GM23338 (cell line): ENCODE measurements around the gene MICAL2.

ENCODE experiments used
- CREB1 ChIP-seq: fragments of 250-450 bp; sonication (Bioruptor Pico); IDR thresholded peaks from 2 replicates; pipeline ENCODE4 v1.5.0; 2020; ENCODE audit warnings: low read depth, mild to moderate bottlenecking, moderate library complexity
- ETS1 ChIP-seq: IDR thresholded peaks from 2 replicates; pipeline ENCODE4 v1.6.1; 2016; ENCODE audit warnings: antibody characterized with exemption
- EZH2 ChIP-seq: fragments of 200-600 bp; sonication (generic); IDR thresholded peaks from one replicate; pipeline ENCODE4 v1.8.0; 2017; ENCODE audit warnings: antibody characterized with exemption, mild to moderate bottlenecking, low read depth; ENCODE audit not compliant: unreplicated experiment
- EZH2phosphoT487 ChIP-seq: fragments of 200-600 bp; sonication (generic); IDR thresholded peaks from one replicate; pipeline ENCODE4 v1.8.1; 2018; ENCODE audit warnings: antibody characterized with exemption; ENCODE audit not compliant: unreplicated experiment
- JUNB ChIP-seq: IDR thresholded peaks from one replicate; pipeline ENCODE4 v1.6.1; 2016; ENCODE audit warnings: antibody characterized with exemption; ENCODE audit not compliant: unreplicated experiment
- NANOG ChIP-seq: IDR thresholded peaks from 2 replicates; pipeline ENCODE4 v1.6.1; 2016; ENCODE audit warnings: antibody characterized with exemption, borderline replicate concordance
- POLR2AphosphoS5 ChIP-seq: IDR thresholded peaks from 2 replicates; pipeline ENCODE4 v1.6.1; 2016; ENCODE audit warnings: antibody characterized with exemption, low read depth
- REST ChIP-seq: IDR thresholded peaks from one replicate; pipeline ENCODE4 v1.6.1; 2018; ENCODE audit warnings: antibody characterized with exemption; ENCODE audit not compliant: unreplicated experiment
- STAT1 ChIP-seq: IDR thresholded peaks from one replicate; pipeline ENCODE4 v1.6.1; 2016; ENCODE audit warnings: antibody characterized with exemption; ENCODE audit not compliant: unreplicated experiment
- ZNF462 ChIP-seq: fragments of 250-450 bp; sonication (Bioruptor Pico); IDR thresholded peaks from 2 replicates; pipeline ENCODE4 v1.5.0; 2020; ENCODE audit warnings: mild to moderate bottlenecking, moderate library complexity
- TF ChIP-seq, protein P1 (sequence below), 2 experiments: fragments of 200-600 bp in 1 of 2; sonication (generic) in 1 of 2; conservative IDR thresholded peaks; 2 replicates each; pipeline versions ENCODE4 v1.5.1 to v1.6.1; 2016 to 2017; ENCODE audit warnings: antibody characterized with exemption in 2 of 2, low read depth in 2 of 2, mild to moderate bottlenecking in 2 of 2, moderate library complexity in 1 of 2

GRCh38 chr11:12243486-12243885 is 133.1 kb downstream of the MICAL2 start:
- TF ChIP-seq, protein P1, sequence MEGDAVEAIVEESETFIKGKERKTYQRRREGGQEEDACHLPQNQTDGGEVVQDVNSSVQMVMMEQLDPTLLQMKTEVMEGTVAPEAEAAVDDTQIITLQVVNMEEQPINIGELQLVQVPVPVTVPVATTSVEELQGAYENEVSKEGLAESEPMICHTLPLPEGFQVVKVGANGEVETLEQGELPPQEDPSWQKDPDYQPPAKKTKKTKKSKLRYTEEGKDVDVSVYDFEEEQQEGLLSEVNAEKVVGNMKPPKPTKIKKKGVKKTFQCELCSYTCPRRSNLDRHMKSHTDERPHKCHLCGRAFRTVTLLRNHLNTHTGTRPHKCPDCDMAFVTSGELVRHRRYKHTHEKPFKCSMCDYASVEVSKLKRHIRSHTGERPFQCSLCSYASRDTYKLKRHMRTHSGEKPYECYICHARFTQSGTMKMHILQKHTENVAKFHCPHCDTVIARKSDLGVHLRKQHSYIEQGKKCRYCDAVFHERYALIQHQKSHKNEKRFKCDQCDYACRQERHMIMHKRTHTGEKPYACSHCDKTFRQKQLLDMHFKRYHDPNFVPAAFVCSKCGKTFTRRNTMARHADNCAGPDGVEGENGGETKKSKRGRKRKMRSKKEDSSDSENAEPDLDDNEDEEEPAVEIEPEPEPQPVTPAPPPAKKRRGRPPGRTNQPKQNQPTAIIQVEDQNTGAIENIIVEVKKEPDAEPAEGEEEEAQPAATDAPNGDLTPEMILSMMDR (conservative IDR thresholded peaks at IDR 0.05; ENCODE audit: low read depth in 2 of 2): no peak
- TF ChIP-seq EZH2 (no peak), EZH2phosphoT487 (no peak), JUNB (no peak), REST (no peak), CREB1 (no peak), ETS1 (no peak), POLR2AphosphoS5 (no peak), NANOG (no peak), ZNF462 (CRISPR knock-in tag) (no peak), STAT1 (no peak)
